GM18873 (cell line): Measurements from ENCODE around the gene LCN2.

Experiments
- ATAC-seq: cut with Tn5 transposase; IDR thresholded peaks from one replicate; pipeline ENCODE4 v1.9.1; 2021; ENCODE audit warnings: mild to moderate bottlenecking, moderate library complexity, moderate number of reproducible peaks; ENCODE audit not compliant: unreplicated experiment, low FRiP score

The LCN2 gene

GRCh38 chr9:128190516-128191405 lies 41.5 kb downstream of the LCN2 start:
- no peak for ATAC-seq

DNA sequence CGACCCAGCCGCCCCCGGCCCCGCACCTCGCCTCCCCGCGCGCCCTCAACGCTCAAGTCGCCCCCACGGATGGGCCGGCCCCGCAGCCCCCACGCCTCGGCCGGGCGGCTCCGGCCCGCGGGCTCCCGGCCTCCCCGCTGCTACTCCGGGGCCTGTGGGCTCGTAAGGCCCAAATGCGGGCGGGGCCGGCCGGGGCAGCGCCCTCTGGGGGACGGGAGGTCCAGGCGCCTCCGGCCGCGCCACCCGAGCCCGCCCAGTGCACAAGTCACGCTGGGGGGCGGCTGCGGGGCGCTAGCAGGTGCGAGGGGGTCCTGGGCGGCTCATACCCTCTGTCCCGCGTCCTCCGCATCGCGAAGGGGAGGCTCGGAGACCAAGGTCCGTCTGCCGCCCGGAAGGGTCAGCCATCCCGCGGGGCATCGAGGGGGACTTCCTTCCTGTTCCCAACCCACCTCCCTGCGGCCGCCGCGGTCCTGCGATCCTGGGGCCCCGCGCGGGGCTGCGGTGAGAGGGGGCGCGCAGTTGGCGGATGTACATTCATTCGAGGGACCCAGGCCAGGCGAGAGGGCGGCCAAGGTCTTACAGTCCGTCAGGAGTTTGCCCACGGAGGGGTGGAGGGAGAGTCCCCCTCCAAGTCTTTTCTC lies 42.3 kb downstream of the LCN2 start, which contains the start of gene CIZ1:
TSS of gene CIZ1 (minus strand) at position 167 of the 641 bp plus-strand sequence. CDS start 715 bp downstream, outside the sequence.
- no peak for ATAC-seq

DNA sequence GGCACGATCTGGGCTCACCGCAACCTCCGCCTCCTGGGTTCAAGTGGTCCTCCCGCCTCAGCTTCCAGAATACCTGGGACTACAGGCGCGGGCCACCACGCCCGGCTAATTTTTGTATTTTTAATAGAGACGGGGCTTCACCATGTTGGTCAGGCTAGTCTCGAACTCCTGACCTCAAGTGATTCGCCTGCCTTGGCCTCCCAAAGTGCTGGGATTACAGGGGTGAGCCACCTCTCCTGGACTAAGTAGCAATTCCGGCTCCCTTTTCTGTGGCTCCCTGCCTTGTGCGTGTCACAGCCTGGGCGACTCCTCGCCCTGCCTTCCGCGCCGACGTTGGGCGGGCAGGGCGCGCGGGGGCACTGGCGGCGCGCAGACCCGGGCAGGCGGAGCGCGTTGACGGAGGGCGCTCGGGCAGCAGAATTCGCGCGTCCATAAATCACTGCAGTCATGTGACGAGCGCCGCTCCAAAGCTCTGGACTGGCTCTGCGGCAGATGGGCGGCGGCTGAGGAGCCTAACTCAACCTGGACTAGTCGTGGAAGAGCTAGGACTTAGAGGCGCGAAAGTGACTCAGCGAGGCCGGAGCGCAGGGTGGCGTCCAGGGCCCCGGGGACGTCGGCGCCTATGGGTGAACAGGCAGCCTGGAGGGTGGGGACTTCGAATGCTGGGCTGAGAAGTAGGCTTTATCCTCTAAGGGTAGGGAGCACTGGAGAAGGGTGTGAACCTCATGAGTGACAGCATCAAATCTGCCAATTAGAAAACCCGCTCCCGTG lies 43.5 kb downstream of the LCN2 start:
- ATAC-seq, result no peak

DNA sequence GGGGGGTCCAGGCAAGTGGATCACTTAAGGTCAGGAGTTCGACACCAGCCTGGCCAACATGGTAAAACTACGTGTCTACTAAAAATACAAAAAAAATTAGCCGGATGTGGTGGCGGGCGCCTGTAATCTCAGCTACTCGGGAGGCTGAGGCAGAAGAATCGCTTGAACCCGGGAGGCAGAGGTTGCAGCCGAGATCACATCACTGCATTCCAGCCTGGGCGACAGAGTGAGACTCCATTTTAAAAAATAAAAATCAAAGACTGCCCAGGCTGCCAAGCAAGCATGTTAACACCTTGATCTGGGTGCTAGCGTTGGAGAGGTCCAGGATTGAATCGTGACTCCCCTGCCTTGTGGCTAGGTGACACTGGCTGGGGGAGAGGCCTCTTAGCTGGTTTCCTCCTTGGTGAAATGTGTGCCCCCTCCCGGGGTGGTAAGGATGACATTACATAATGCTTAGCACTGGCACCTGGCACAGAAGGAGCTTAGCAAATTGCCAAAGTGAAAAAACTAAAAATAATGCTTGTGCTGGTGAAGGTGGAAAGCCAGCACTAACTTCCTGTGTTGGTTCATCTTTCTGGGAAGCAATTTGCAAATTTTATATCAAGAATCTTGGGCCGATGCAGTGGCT lies 44.3 kb downstream of the LCN2 start:
- no peak for ATAC-seq

GRCh38 chr9:128201441-128202369 lies 52.5 kb downstream of the LCN2 start:
- ATAC-seq, result no peak

DNA sequence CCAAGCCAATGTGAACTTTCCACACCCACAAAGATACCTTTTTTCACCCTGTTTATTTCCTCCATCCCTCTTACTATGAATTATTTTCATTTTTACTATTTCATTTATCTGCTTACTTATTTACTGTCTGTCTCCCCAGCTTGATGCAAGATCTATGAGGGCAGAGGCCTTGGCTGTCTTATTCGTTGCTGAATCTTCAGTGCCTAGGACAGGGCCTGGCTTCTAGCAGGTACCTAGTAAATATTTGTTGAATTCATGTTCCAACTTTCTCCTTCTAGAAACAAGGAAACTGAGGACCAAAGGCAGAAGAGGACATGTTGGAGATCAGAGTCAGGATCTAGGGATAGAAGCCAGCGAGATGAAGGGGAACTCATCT lies 53.4 kb downstream of the LCN2 start:
- ATAC-seq, result no peak
